ENCODE measurements around the gene UBIAD1.

UBIAD1 gene

GRCh38 chr1:11321656-11322491, 48.9 kb downstream of the UBIAD1 start:
- H3K4me3 ChIP-seq (ENCODE audit: low read length), result no peak overlapping the region
- DNase-seq (ENCODE audit: low read depth), result no peak
- no peak for TF ChIP-seq CTCF (conservative IDR thresholded peaks at IDR 0.05; ENCODE audit: low read length)

- H3K4me3 ChIP-seq (ENCODE audit: low read length), result no peak overlapping the region
- TF ChIP-seq CTCF (conservative IDR thresholded peaks at IDR 0.05; ENCODE audit: low read length), result no peak
- no peak for DNase-seq (ENCODE audit: low read depth)
These were observed 51.7 kb downstream of the UBIAD1 start for GRCh38 chr1:11324567-11325165.

- no peak overlapping the region for H3K4me3 ChIP-seq (ENCODE audit: low read length)
- no peak for TF ChIP-seq CTCF (conservative IDR thresholded peaks at IDR 0.05; ENCODE audit: low read length)
- DNase-seq (ENCODE audit: low read depth), result no peak
These were observed 53.1 kb downstream of the UBIAD1 start for GRCh38 chr1:11326070-11326469.

- DNase-seq (ENCODE audit: low read depth), result no peak
- no peak overlapping the region for H3K4me3 ChIP-seq (ENCODE audit: low read length)
- no peak for TF ChIP-seq CTCF (conservative IDR thresholded peaks at IDR 0.05; ENCODE audit: low read length)
These were observed 55.4 kb downstream of the UBIAD1 start for GRCh38 chr1:11328444-11328843.

- TF ChIP-seq CTCF (conservative IDR thresholded peaks at IDR 0.05; ENCODE audit: low read length), result no peak
- no peak for DNase-seq (ENCODE audit: low read depth)
- H3K4me3 ChIP-seq (ENCODE audit: low read length), result no peak overlapping the region
These were observed 57.4 kb downstream of the UBIAD1 start for GRCh38 chr1:11330411-11330810.

- no peak overlapping the region for H3K4me3 ChIP-seq (ENCODE audit: low read length)
- TF ChIP-seq CTCF (conservative IDR thresholded peaks at IDR 0.05; ENCODE audit: low read length), result no peak
- DNase-seq (ENCODE audit: low read depth), result no peak
These were observed 58.3 kb downstream of the UBIAD1 start for GRCh38 chr1:11331036-11331944.

Measured in AG10803 (cell line).